A673 (cell line): ENCODE measurements around the gene GSG1L2. TPM values are rescaled to one million over a fixed set of nuclear protein-coding genes. Genes with fewer than 3 reads are reported as not detected.

ENCODE experiments used
- Bru-seq: library from RNA; stranded (reverse); fragments of 400-500 nt; gene quantifications from one replicate; lab custom pipeline; 2021; lab: Mats Ljungman, UMichigan
- BruChase-seq, 2 experiments: library from RNA; stranded (reverse); fragments of 400-500 nt; gene quantifications; one replicate each; lab custom pipeline; 2021; lab: Mats Ljungman, UMichigan
- BruUV-seq: library from RNA; stranded (reverse); fragments of 400-500 nt; replicated peaks from 2 replicates; lab custom pipeline; 2021; lab: Mats Ljungman, UMichigan
- CTCF ChIA-PET: fragments of 300-600 bp; sonication (Branson Sonifier 250); formaldehyde crosslinking; loops from one replicate; lab custom pipeline; 2022; ENCODE audit warnings: antibody characterized with exemption; lab: Charles Lee
- POLR2A ChIA-PET: fragments of 300-600 bp; sonication (Branson Sonifier 250); formaldehyde crosslinking; loops from one replicate; lab custom pipeline; 2022; ENCODE audit warnings: antibody characterized with exemption; ENCODE audit not compliant: low non-redundant PET; lab: Charles Lee
- DNase-seq: peaks from one replicate; pipeline ENCODE4 v3.0.0-alpha.2; 2015; ENCODE audit warnings: low spot score
- H3K27ac ChIP-seq: fragments of 200-600 bp; sonication (generic); 2 replicates; pipeline ENCODE4 v1.5.1; 2016; ENCODE audit warnings: mixed run types, low read depth, mild to moderate bottlenecking, mixed read lengths, antibody characterized with exemption, low read length; ENCODE audit not compliant: poor library complexity, severe bottlenecking
- H3K27me3 ChIP-seq: fragments of 200-600 bp; sonication (generic); replicated peaks from 2 replicates; pipeline ENCODE4 v1.6.1; 2017; ENCODE audit warnings: mixed run types, low read depth, mild to moderate bottlenecking, mixed read lengths, antibody characterized with exemption, low read length; ENCODE audit not compliant: insufficient read depth, poor library complexity
- H3K36me3 ChIP-seq: fragments of 200-600 bp; sonication (generic); 2 replicates; pipeline ENCODE4 v1.6.1; 2016; ENCODE audit warnings: mixed run types, mild to moderate bottlenecking, mixed read lengths, antibody characterized with exemption, low read length; ENCODE audit not compliant: insufficient read depth, poor library complexity, severe bottlenecking
- H3K4me1 ChIP-seq: fragments of 200-600 bp; sonication (generic); 2 replicates; pipeline ENCODE4 v1.6.1; 2017; ENCODE audit warnings: mixed run types, mild to moderate bottlenecking, mixed read lengths, antibody characterized with exemption, low read length; ENCODE audit not compliant: insufficient read depth, poor library complexity, severe bottlenecking
- H3K4me3 ChIP-seq: fragments of 200-600 bp; sonication (generic); 2 replicates; pipeline ENCODE4 v1.5.1; 2016; ENCODE audit warnings: low read depth, mixed run types, mild to moderate bottlenecking, mixed read lengths, low read length; ENCODE audit not compliant: poor library complexity, severe bottlenecking
- H3K9me3 ChIP-seq: fragments of 200-600 bp; sonication (generic); 2 replicates; pipeline ENCODE4 v1.6.1; 2016; ENCODE audit warnings: mixed run types, low read depth, mild to moderate bottlenecking, mixed read lengths, antibody characterized with exemption, low read length; ENCODE audit not compliant: poor library complexity, severe bottlenecking
- CTCF ChIP-seq: fragments of 300-800, 200-600 bp; sonication (generic); conservative IDR thresholded peaks from 2 replicates; pipeline ENCODE4 v1.5.1; 2017; ENCODE audit warnings: low read depth, mild to moderate bottlenecking, antibody characterized with exemption, low read length, moderate library complexity, mixed read lengths
- EZH2 ChIP-seq: fragments of 200-600 bp; sonication (generic); IDR thresholded peaks from 2 replicates; pipeline ENCODE4 v1.6.1; 2017; ENCODE audit warnings: borderline replicate concordance, low read depth, mild to moderate bottlenecking, mixed read lengths, antibody characterized with exemption, low read length; ENCODE audit not compliant: poor library complexity, severe bottlenecking
- intact Hi-C: fragments of 100-400 bp; cut with micrococcal nuclease; formaldehyde crosslinking; loops from one replicate; pipeline ENCODE4 v1.10.0; 2022; ENCODE audit not compliant: unreplicated experiment
- long read RNA-seq: library from polyadenylated mRNA; stranded (forward); transcript quantifications from one replicate; pipeline ENCODE4 v2.0.0, GENCODE V29; 2022
- total RNA-seq: library from RNA; stranded (reverse); gene quantifications from 2 replicates; pipeline ENCODE4 v1.2.3, GENCODE V29; 2021

GSG1L2 gene
- not detected in 2 replicates for total RNA-seq
- not detected for Bru-seq, nascent RNA
- not detected for BruChase-seq, experiment 1, labeled RNA remaining after a 2-hour chase
- BruChase-seq, experiment 2, labeled RNA remaining after a 6-hour chase, result not detected
- long read RNA-seq, result 0 reads

GRCh38 chr17:9821921-9822320 is at the start of gene GSG1L2:
TSS of gene GSG1L2 (minus strand) at chr17:9822079. CDS start at chr17:9822071, 8 bp downstream.
- POLR2A ChIA-PET, result no interaction called here
- intact Hi-C loops, result no loop called here
- Histone ChIP-seq H3K4me1 (no peaks in the 10 kb centered on the region), H3K4me3 (no peak within 1 kb of the TSS), H3K9me3 (no peaks in the 10 kb centered on the region), H3K36me3 (no peaks in the 10 kb centered on the region), H3K27me3 (no peaks in the 10 kb centered on the region), H3K27ac (no peak within 1 kb of the TSS)
- TF ChIP-seq EZH2 (no peak), CTCF (no peak)
- no peak for DNase-seq
- CTCF ChIA-PET, result no interaction called here
- no TSS peak for BruUV-seq

GRCh38 chr17:9868552-9868951 is 46.7 kb upstream of the GSG1L2 start:
- DNase-seq, result no peak
- no peaks in the 10 kb centered on the region for H3K4me1 ChIP-seq
- intact Hi-C loops, result no loop called here
- ChIA-PET POLR2A (no interaction called here), CTCF (no interaction called here)
- H3K27ac ChIP-seq, result no peak overlapping the region
- no peaks in the 10 kb centered on the region for H3K36me3 ChIP-seq
- H3K4me3 ChIP-seq, result no peak overlapping the region
- no peaks in the 10 kb centered on the region for H3K27me3 ChIP-seq
- no peaks in the 10 kb centered on the region for H3K9me3 ChIP-seq
- BruUV-seq, result no TSS peak
- TF ChIP-seq EZH2, result no peak
- TF ChIP-seq CTCF, result no peak

GRCh38 chr17:9865586-9865985 is 43.7 kb upstream of the GSG1L2 start:
- DNase-seq, result no peak
- H3K36me3 ChIP-seq, result no peaks in the 10 kb centered on the region
- H3K9me3 ChIP-seq, result no peaks in the 10 kb centered on the region
- intact Hi-C loops, result no loop called here
- H3K27me3 ChIP-seq, result peaks cover 2% of the 10 kb centered on the region
- no TSS peak for BruUV-seq
- no peak overlapping the region for H3K4me3 ChIP-seq
- TF ChIP-seq CTCF (no peak), EZH2 (no peak)
- H3K27ac ChIP-seq, result no peak overlapping the region
- POLR2A ChIA-PET, result no interaction called here
- no peaks in the 10 kb centered on the region for H3K4me1 ChIP-seq
- CTCF ChIA-PET, result no interaction called here
